Endothelial cell of umbilical vein (primary cell): Measurements from ENCODE around the gene FAM53B.

Experiments
- CTCF ChIP-seq, 2 donors: IDR thresholded peaks; 1 replicate in 1 of 2; 2 replicates in 1 of 2; pipeline ENCODE4 v1.5.1; 2011; ENCODE audit warnings: low read length in 2 of 2, mild to moderate bottlenecking in 2 of 2, moderate library complexity in 2 of 2, control low read depth in 1 of 2, inconsistent platforms in 1 of 2, low read depth in 1 of 2; ENCODE audit not compliant: insufficient read depth in 1 of 2; ENCODE audit errors: extremely low read depth in 1 of 2
- EZH2 ChIP-seq: IDR thresholded peaks from 2 replicates; pipeline ENCODE4 v1.6.1; 2012; ENCODE audit warnings: borderline replicate concordance, low read depth, mild to moderate bottlenecking, moderate library complexity, low read length, inconsistent platforms; ENCODE audit not compliant: severe bottlenecking
- FOS ChIP-seq: IDR thresholded peaks from 2 replicates; pipeline ENCODE4 v1.6.1; 2011; ENCODE audit warnings: mild to moderate bottlenecking, low read length, moderate library complexity, borderline replicate concordance; ENCODE audit not compliant: insufficient read depth
- MYC ChIP-seq: IDR thresholded peaks from one replicate; pipeline ENCODE4 v1.6.1; 2011; ENCODE audit warnings: mild to moderate bottlenecking, low read depth, low read length
- POLR2A ChIP-seq: IDR thresholded peaks from 2 replicates; pipeline ENCODE4 v1.6.1; 2012; ENCODE audit warnings: low read depth, mild to moderate bottlenecking, control low read depth, low read length
- POLR2AphosphoS5 ChIP-seq: IDR thresholded peaks from 2 replicates; pipeline ENCODE4 v1.6.1; 2012; ENCODE audit warnings: low read depth, mild to moderate bottlenecking, control low read depth, low read length, moderate library complexity; ENCODE audit not compliant: insufficient read depth

GRCh38 chr10:124589491-124590041 lies 154.6 kb downstream of the FAM53B start:
- TF ChIP-seq CTCF (IDR thresholded peaks at IDR 0.05; ENCODE audit: extremely low read depth in 1 of 2, insufficient read depth in 1 of 2, low read depth in 1 of 2, low read length in 2 of 2) (no peak), POLR2A (no peak), POLR2AphosphoS5 (no peak), EZH2 (no peak), FOS (no peak), MYC (no peak)
